ENCODE data around the gene HNF4A.
"Not testable (repeated sequence)": the region's sequence is repeated elsewhere in the genome, so short reads cannot be mapped to it uniquely, and the experiment has no call there.

Gene HNF4A

GRCh38 chr20:44459271-44459670, 103.8 kb downstream of the HNF4A start:
- no peak for DNase-seq (ENCODE audit: low read depth)
- H3K4me3 ChIP-seq (ENCODE audit: low read depth, low read length), result no peak overlapping the region

- DNase-seq (ENCODE audit: low read depth), result no peak
Measured at GRCh38 chr20:44460795-44461141, 105.3 kb downstream of the HNF4A start.

GRCh38 chr20:44461142-44461802, 105.8 kb downstream of the HNF4A start:
- no peak for DNase-seq (ENCODE audit: low read depth)
- H3K4me3 ChIP-seq (ENCODE audit: low read depth, low read length), result no peak overlapping the region

More at GRCh38 chr20:44460795-44461141, 105.3 kb downstream of the HNF4A start:
- H3K4me3 ChIP-seq (ENCODE audit: low read depth, low read length), result no peak overlapping the region

GRCh38 chr20:44461803-44462174, 106.3 kb downstream of the HNF4A start:
- no peak overlapping the region for H3K4me3 ChIP-seq (ENCODE audit: low read depth, low read length)
- DNase-seq (ENCODE audit: low read depth), result no peak

- H3K4me3 ChIP-seq (ENCODE audit: low read depth, low read length), result no peak overlapping the region
- DNase-seq (ENCODE audit: low read depth), result no peak
Measured at GRCh38 chr20:44463466-44463865, 108.0 kb downstream of the HNF4A start.

- H3K4me3 ChIP-seq (ENCODE audit: low read depth, low read length), result no peak overlapping the region
- DNase-seq (ENCODE audit: low read depth), result no peak
Measured at GRCh38 chr20:44464514-44464913, 109.0 kb downstream of the HNF4A start.

- H3K4me3 ChIP-seq (ENCODE audit: low read depth, low read length), result no peak overlapping the region
- DNase-seq (ENCODE audit: low read depth), result no peak
Measured at GRCh38 chr20:44465001-44465560, 109.6 kb downstream of the HNF4A start.

- no peak overlapping the region for H3K4me3 ChIP-seq (ENCODE audit: low read depth, low read length)
- peak; percentile 97 for DNase-seq (ENCODE audit: low read depth)
Measured at GRCh38 chr20:44467289-44467883, 111.9 kb downstream of the HNF4A start.

GRCh38 chr20:44468044-44468782, 112.7 kb downstream of the HNF4A start:
- DNase-seq (ENCODE audit: low read depth), result no peak
- H3K4me3 ChIP-seq (ENCODE audit: low read depth, low read length), result no peak overlapping the region

GRCh38 chr20:44470327-44470726, 114.8 kb downstream of the HNF4A start:
- H3K4me3 ChIP-seq (ENCODE audit: low read depth, low read length), result no peak overlapping the region
- no peak for DNase-seq (ENCODE audit: low read depth)

GRCh38 chr20:44471481-44471882, 116.0 kb downstream of the HNF4A start:
- peak; percentile 64 for DNase-seq (ENCODE audit: low read depth)
- H3K4me3 ChIP-seq (ENCODE audit: low read depth, low read length), result no peak overlapping the region

GRCh38 chr20:44472283-44472682, 116.8 kb downstream of the HNF4A start:
- not testable (repeated sequence) for H3K4me3 ChIP-seq (ENCODE audit: low read depth, low read length); DNase-seq (ENCODE audit: low read depth)

- H3K4me3 ChIP-seq (ENCODE audit: low read depth, low read length), result peak overlapping the region; percentile 96
- no peak for DNase-seq (ENCODE audit: low read depth)
Measured at GRCh38 chr20:44475372-44475693, 119.8 kb downstream of the HNF4A start.

- peak within 1 kb of the TSS; percentile 96 for H3K4me3 ChIP-seq (ENCODE audit: low read depth, low read length)
- peak; percentile 57 for DNase-seq (ENCODE audit: low read depth)
Measured at GRCh38 chr20:44475694-44476560, 120.4 kb downstream of the HNF4A start, which contains the start of gene TTPAL. Gene TTPAL (plus strand): TSS chr20:44475874. CDS start chr20:44480000, 4,126 bp downstream.

GRCh38 chr20:44477151-44477550, 121.7 kb downstream of the HNF4A start:
- H3K4me3 ChIP-seq (ENCODE audit: low read depth, low read length), result peak overlapping the region; percentile 96
- no peak for DNase-seq (ENCODE audit: low read depth)

GRCh38 chr20:44478206-44478605, 122.7 kb downstream of the HNF4A start:
- H3K4me3 ChIP-seq (ENCODE audit: low read depth, low read length), result no peak overlapping the region
- DNase-seq (ENCODE audit: low read depth), result no peak

- H3K4me3 ChIP-seq (ENCODE audit: low read depth, low read length), result no peak overlapping the region
- DNase-seq (ENCODE audit: low read depth), result no peak
Measured at GRCh38 chr20:44479643-44480042, 124.1 kb downstream of the HNF4A start.

GRCh38 chr20:44480097-44480496, 124.6 kb downstream of the HNF4A start:
- DNase-seq (ENCODE audit: low read depth), result no peak
- H3K4me3 ChIP-seq (ENCODE audit: low read depth, low read length), result no peak overlapping the region

GRCh38 chr20:44481719-44482416, 126.4 kb downstream of the HNF4A start:
- H3K4me3 ChIP-seq (ENCODE audit: low read depth, low read length), result no peak overlapping the region
- DNase-seq (ENCODE audit: low read depth), result no peak

All from skeletal muscle cell (primary cell).